Iris pigment epithelial cell (primary cell): ENCODE data around the gene USP40.
"Not testable (repeated sequence)": the region's sequence is repeated elsewhere in the genome, so short reads cannot be mapped to it uniquely, and the experiment has no call there.

ENCODE experiments used
- DNase-seq: peaks from one replicate; pipeline ENCODE4 v3.0.0-alpha.2; 2011; ENCODE audit warnings: low read depth

Gene USP40

GRCh38 chr2:233566141-233566956 lies at the start of gene USP40:
Gene USP40 (minus strand): TSS chr2:233566782. CDS start chr2:233565554, 1,228 bp downstream.
- DNase-seq, result peak; percentile 88

- DNase-seq, result no peak
Measured at GRCh38 chr2:233611284-233611683, 44.7 kb upstream of the USP40 start.

- no peak for DNase-seq
Measured at GRCh38 chr2:233605680-233606079, 39.1 kb upstream of the USP40 start.

- DNase-seq, result no peak
Measured at GRCh38 chr2:233604826-233605225, 38.2 kb upstream of the USP40 start.

GRCh38 chr2:233603520-233603919 lies 36.9 kb upstream of the USP40 start:
- DNase-seq, result no peak

GRCh38 chr2:233602076-233602475 lies 35.5 kb upstream of the USP40 start:
- no peak for DNase-seq

GRCh38 chr2:233600386-233600785 lies 33.8 kb upstream of the USP40 start:
- peak; percentile 8 for DNase-seq

GRCh38 chr2:233598952-233599351 lies 32.4 kb upstream of the USP40 start:
- no peak for DNase-seq

GRCh38 chr2:233597522-233597921 lies 30.9 kb upstream of the USP40 start:
- no peak for DNase-seq

- DNase-seq, result no peak
Measured at GRCh38 chr2:233593201-233593600, 26.6 kb upstream of the USP40 start.

- not testable (repeated sequence) for DNase-seq
Measured at GRCh38 chr2:233592706-233593105, 26.1 kb upstream of the USP40 start.

GRCh38 chr2:233588400-233588799 lies 21.8 kb upstream of the USP40 start:
- DNase-seq, result no peak

GRCh38 chr2:233584210-233584609 lies 17.6 kb upstream of the USP40 start:
- DNase-seq, result no peak

GRCh38 chr2:233583217-233583965 lies 16.8 kb upstream of the USP40 start:
- not testable (repeated sequence) for DNase-seq

- DNase-seq, result not testable (repeated sequence)
Measured at GRCh38 chr2:233577341-233577740, 10.8 kb upstream of the USP40 start.

- DNase-seq, result no peak
Measured at GRCh38 chr2:233572468-233572867, 5.9 kb upstream of the USP40 start.

- no peak for DNase-seq
Measured at GRCh38 chr2:233571462-233571861, 4.9 kb upstream of the USP40 start.

GRCh38 chr2:233571001-233571400 lies 4.4 kb upstream of the USP40 start:
- no peak for DNase-seq

GRCh38 chr2:233565685-233566140 lies 869 bp downstream of the USP40 start:
- DNase-seq, result no peak

GRCh38 chr2:233563663-233564430 lies 2.7 kb downstream of the USP40 start:
- DNase-seq, result no peak

GRCh38 chr2:233556881-233557736 lies 9.5 kb downstream of the USP40 start:
- DNase-seq, result peak; percentile 88
